Stimulated activated effector memory CD8-positive, alpha-beta T cell treated with anti-CD3 and anti-CD28 coated beads, Interleukin-12 subunit alpha, Interleukin-12 subunit beta, amount 100 ng/mL, for 72 hours (primary cell): ENCODE data around the gene PALM.
A peak's percentile ranks its signal among the peaks of the same experiment; 100 is the strongest.
"Not testable (repeated sequence)": the region's sequence is repeated elsewhere in the genome, so short reads cannot be mapped to it uniquely, and the experiment has no call there.

Source experiments
- ATAC-seq: fragments of 150-1000 bp; cut with Tn5 transposase; 2 replicates; pipeline ENCODE4 v1.10.0; 2021
- DNase-seq, 2 donors: peaks; one replicate each; pipeline ENCODE4 v3.0.0; 2021 to 2022; ENCODE audit warnings: low spot score in 2 of 2
- H3K27ac Mint-ChIP-seq: one replicate; pipeline ENCODE4 v1.8.0; 2022; ENCODE audit warnings: mild to moderate bottlenecking, mixed read lengths
- H3K36me3 Mint-ChIP-seq: one replicate; pipeline ENCODE4 v1.8.0; 2022; ENCODE audit warnings: mild to moderate bottlenecking, mixed read lengths
- H3K4me1 Mint-ChIP-seq: one replicate; pipeline ENCODE4 v1.8.0; 2022; ENCODE audit warnings: mixed read lengths
- H3K4me3 Mint-ChIP-seq: one replicate; pipeline ENCODE4 v1.8.0; 2022; ENCODE audit warnings: mild to moderate bottlenecking, mixed read lengths
- H3K9me3 Mint-ChIP-seq: one replicate; pipeline ENCODE4 v1.8.0; 2022; ENCODE audit warnings: mixed read lengths

The PALM gene

GRCh38 chr19:708154-709143 lies at the start of gene PALM:
Gene PALM (plus strand): TSS chr19:708935. CDS start chr19:709147, 212 bp downstream.
- no peak within 1 kb of the TSS for H3K27ac Mint-ChIP-seq
- H3K9me3 Mint-ChIP-seq = no peaks in the 10 kb centered on the region
- H3K4me1 Mint-ChIP-seq = peaks cover 3% of the 10 kb centered on the region
- H3K36me3 Mint-ChIP-seq = no peaks in the 10 kb centered on the region
- H3K4me3 Mint-ChIP-seq = no peak within 1 kb of the TSS
- DNase-seq (no peak), ATAC-seq (no peak)

- H3K4me1 Mint-ChIP-seq = peaks cover 76% of the 10 kb centered on the region
- H3K27ac Mint-ChIP-seq = peak overlapping the region; percentile 95
- no peaks in the 10 kb centered on the region for H3K9me3 Mint-ChIP-seq
- ATAC-seq (no peak), DNase-seq (no peak)
- peaks cover 63% of the 10 kb centered on the region for H3K36me3 Mint-ChIP-seq
- H3K4me3 Mint-ChIP-seq = peak overlapping the region; percentile 98
Measured at GRCh38 chr19:660793-661426, 47.8 kb upstream of the PALM start.

GRCh38 chr19:661427-662196 lies 47.1 kb upstream of the PALM start:
- Mint-ChIP-seq H3K36me3 (peaks cover 56% of the 10 kb centered on the region), H3K27ac (peak overlapping the region; percentile 95), H3K9me3 (no peaks in the 10 kb centered on the region), H3K4me3 (peak overlapping the region; percentile 98), H3K4me1 (peaks cover 69% of the 10 kb centered on the region)
- ATAC-seq = peak; percentile 33
- peak; percentile 30 to 79 for DNase-seq

GRCh38 chr19:662207-662961 lies 46.4 kb upstream of the PALM start:
- ATAC-seq = peak; percentile 20
- Mint-ChIP-seq H3K27ac (peak overlapping the region; percentile 95), H3K36me3 (peaks cover 50% of the 10 kb centered on the region), H3K4me1 (peaks cover 62% of the 10 kb centered on the region), H3K9me3 (no peaks in the 10 kb centered on the region), H3K4me3 (peak overlapping the region; percentile 98)
- DNase-seq = peak; percentile 50 to 84

- Mint-ChIP-seq H3K4me3 (peak within 1 kb of the TSS; percentile 98), H3K36me3 (peaks cover 44% of the 10 kb centered on the region), H3K9me3 (no peaks in the 10 kb centered on the region), H3K27ac (peak within 1 kb of the TSS; percentile 95), H3K4me1 (peaks cover 58% of the 10 kb centered on the region)
- DNase-seq (peak; percentile 80 to 90), ATAC-seq (peak; percentile 61)
Measured at GRCh38 chr19:662962-663681, 45.6 kb upstream of the PALM start, which contains the start of gene RNF126. Gene RNF126 (minus strand): TSS chr19:663214. CDS start chr19:663121, 93 bp downstream.

GRCh38 chr19:663682-664117 lies 45.0 kb upstream of the PALM start:
- Mint-ChIP-seq H3K9me3 (no peaks in the 10 kb centered on the region), H3K27ac (peak overlapping the region; percentile 85), H3K36me3 (peaks cover 38% of the 10 kb centered on the region), H3K4me3 (peak overlapping the region; percentile 98), H3K4me1 (peaks cover 52% of the 10 kb centered on the region)
- no peak for ATAC-seq
- no peak for DNase-seq

- ATAC-seq = no peak
- H3K4me1 Mint-ChIP-seq = peaks cover 39% of the 10 kb centered on the region
- H3K36me3 Mint-ChIP-seq = peaks cover 27% of the 10 kb centered on the region
- no peaks in the 10 kb centered on the region for H3K9me3 Mint-ChIP-seq
- DNase-seq = peak; percentile 73 to 90
- H3K4me3 Mint-ChIP-seq = peak overlapping the region; percentile 98
- no peak overlapping the region for H3K27ac Mint-ChIP-seq
Measured at GRCh38 chr19:664913-665443, 43.8 kb upstream of the PALM start.

GRCh38 chr19:666985-667573 lies 41.7 kb upstream of the PALM start:
- not testable (repeated sequence) for H3K9me3 Mint-ChIP-seq, H3K36me3 Mint-ChIP-seq, ATAC-seq, H3K4me3 Mint-ChIP-seq, DNase-seq, H3K27ac Mint-ChIP-seq
- peaks cover 18% of the 10 kb centered on the region for H3K4me1 Mint-ChIP-seq

- not testable (repeated sequence) for H3K9me3 Mint-ChIP-seq, DNase-seq
Measured at GRCh38 chr19:668675-669434, 39.9 kb upstream of the PALM start.

GRCh38 chr19:670609-671075 lies 38.1 kb upstream of the PALM start:
- Mint-ChIP-seq H3K4me1 (no peaks in the 10 kb centered on the region), H3K9me3 (no peaks in the 10 kb centered on the region), H3K4me3 (no peak overlapping the region), H3K27ac (no peak overlapping the region), H3K36me3 (no peaks in the 10 kb centered on the region)
- no peak for ATAC-seq
- no peak for DNase-seq

More at GRCh38 chr19:668675-669434, 39.9 kb upstream of the PALM start:
- not testable (repeated sequence) for ATAC-seq, H3K4me3 Mint-ChIP-seq, H3K36me3 Mint-ChIP-seq, H3K27ac Mint-ChIP-seq
- H3K4me1 Mint-ChIP-seq = peaks cover 12% of the 10 kb centered on the region

GRCh38 chr19:674282-675151 lies 34.2 kb upstream of the PALM start:
- no peak overlapping the region for H3K27ac Mint-ChIP-seq
- H3K4me3 Mint-ChIP-seq = no peak overlapping the region
- ATAC-seq (no peak), DNase-seq (no peak)
- H3K4me1 Mint-ChIP-seq = no peaks in the 10 kb centered on the region
- no peaks in the 10 kb centered on the region for H3K36me3 Mint-ChIP-seq
- no peaks in the 10 kb centered on the region for H3K9me3 Mint-ChIP-seq

- no peak for ATAC-seq
- DNase-seq = no peak
- Mint-ChIP-seq H3K9me3 (no peaks in the 10 kb centered on the region), H3K4me1 (peaks cover 6% of the 10 kb centered on the region), H3K27ac (no peak overlapping the region), H3K4me3 (no peak overlapping the region), H3K36me3 (peaks cover 6% of the 10 kb centered on the region)
Measured at GRCh38 chr19:676007-676338, 32.8 kb upstream of the PALM start.
